MM.1S (cell line): ENCODE measurements around the gene PLEKHG5.

ENCODE experiments used
- CTCF ChIP-seq: fragments of 300-600 bp; sonication (generic); IDR thresholded peaks from 2 replicates; pipeline ENCODE4 v1.5.1; 2016; ENCODE audit warnings: antibody characterized with exemption, low read length, mixed read lengths
- EZH2 ChIP-seq: fragments of 300-600 bp; sonication (generic); optimal IDR thresholded peaks from 2 replicates; pipeline ENCODE3; 2017; ENCODE audit warnings: low read depth, mild to moderate bottlenecking, antibody characterized with exemption, low read length, mixed read lengths
- EZH2phosphoT487 ChIP-seq: fragments of 300-600 bp; sonication (generic); IDR thresholded peaks from 2 replicates; pipeline ENCODE4 v1.6.1; 2018; ENCODE audit warnings: antibody characterized with exemption, low read length

- TF ChIP-seq CTCF (no peak), EZH2phosphoT487 (no peak), EZH2 (no peak)
Measured at GRCh38 chr1:6417961-6418667, 73.4 kb downstream of the PLEKHG5 start.
